ENCODE data around the gene SEL1L2. TPM values are rescaled to one million over a fixed set of nuclear protein-coding genes. Genes with fewer than 3 reads are reported as not detected.

The SEL1L2 gene
- total RNA-seq, 2 donors from 2014 or later: 0.28 TPM; not detected in 1

GRCh38 chr20:13810446-13810845, 180.0 kb downstream of the SEL1L2 start:
- intact Hi-C loops (cut with DNase I): no loop called here

GRCh38 chr20:13809855-13810254, 180.6 kb downstream of the SEL1L2 start:
- no peaks in the 10 kb centered on the region for H3K4me1 ChIP-seq (replicated peaks)

More at GRCh38 chr20:13810446-13810845, 180.0 kb downstream of the SEL1L2 start:
- Histone ChIP-seq H3K4me3 (no peak overlapping the region), H3K4me1 (replicated peaks) (no peaks in the 10 kb centered on the region), H3K9me3 (no peaks in the 10 kb centered on the region), H3K27me3 (replicated peaks; ENCODE audit: insufficient read depth) (no peaks in the 10 kb centered on the region), H3K27ac (no peak overlapping the region), H3K36me3 (peaks cover 0 to 14% of the 10 kb centered on the region in 2 donors)
- no peak for TF ChIP-seq POLR2AphosphoS5 (IDR thresholded peaks at IDR 0.05)
- TF ChIP-seq CTCF (IDR thresholded peaks at IDR 0.05): no peak
- no peak for TF ChIP-seq POLR2A (IDR thresholded peaks at IDR 0.05)
- no peak for DNase-seq (ENCODE audit: low spot score)

GRCh38 chr20:13809373-13809772, 181.0 kb downstream of the SEL1L2 start:
- H3K27me3 ChIP-seq (replicated peaks; ENCODE audit: insufficient read depth): no peaks in the 10 kb centered on the region
- H3K9me3 ChIP-seq: no peaks in the 10 kb centered on the region
- TF ChIP-seq CTCF (IDR thresholded peaks at IDR 0.05) (no peak), POLR2A (IDR thresholded peaks at IDR 0.05) (no peak), POLR2AphosphoS5 (IDR thresholded peaks at IDR 0.05) (no peak)
- H3K36me3 ChIP-seq: peaks cover 0 to 14% of the 10 kb centered on the region in 2 donors
- no peak overlapping the region for H3K4me3 ChIP-seq
- no peak for DNase-seq (ENCODE audit: low spot score)
- 73% methylated on average over 2 of the region's 2 CpGs for WGBS
- intact Hi-C loops (cut with DNase I): no loop called here
- H3K4me1 ChIP-seq (replicated peaks): no peaks in the 10 kb centered on the region
- H3K27ac ChIP-seq: no peak overlapping the region

More at GRCh38 chr20:13809855-13810254, 180.6 kb downstream of the SEL1L2 start:
- H3K27me3 ChIP-seq (replicated peaks; ENCODE audit: insufficient read depth): no peaks in the 10 kb centered on the region
- intact Hi-C loops (cut with DNase I): no loop called here
- H3K9me3 ChIP-seq: no peaks in the 10 kb centered on the region
- DNase-seq (ENCODE audit: low spot score): no peak
- WGBS: 90% methylated on average over 3 of the region's 3 CpGs
- no peak overlapping the region for H3K4me3 ChIP-seq
- no peak for TF ChIP-seq POLR2A (IDR thresholded peaks at IDR 0.05)
- TF ChIP-seq CTCF (IDR thresholded peaks at IDR 0.05): no peak
- no peak for TF ChIP-seq POLR2AphosphoS5 (IDR thresholded peaks at IDR 0.05)
- H3K36me3 ChIP-seq: peaks cover 0 to 14% of the 10 kb centered on the region in 2 donors
- no peak overlapping the region for H3K27ac ChIP-seq

GRCh38 chr20:13800728-13801134, 189.7 kb downstream of the SEL1L2 start:
- no peaks in the 10 kb centered on the region for H3K4me1 ChIP-seq (replicated peaks)
- H3K9me3 ChIP-seq: no peaks in the 10 kb centered on the region
- DNase-seq (ENCODE audit: low spot score): peak; percentile 92
- H3K4me3 ChIP-seq: no peak overlapping the region
- WGBS: under 1% methylated on average over 7 of the region's 7 CpGs
- H3K36me3 ChIP-seq: peaks cover 0 to 5% of the 10 kb centered on the region in 2 donors
- TF ChIP-seq POLR2AphosphoS5 (IDR thresholded peaks at IDR 0.05) (peak; percentile 82), POLR2A (IDR thresholded peaks at IDR 0.05) (no peak), CTCF (IDR thresholded peaks at IDR 0.05) (no peak)
- intact Hi-C loops (cut with DNase I): no loop called here
- peak overlapping the region in 1 of 2 donors; percentile 31 for H3K27ac ChIP-seq
- H3K27me3 ChIP-seq (replicated peaks; ENCODE audit: insufficient read depth): no peaks in the 10 kb centered on the region

GRCh38 chr20:13799974-13800373, 190.4 kb downstream of the SEL1L2 start:
- intact Hi-C loops (cut with DNase I): no loop called here
- H3K27ac ChIP-seq: peak overlapping the region; percentile 5 to 31
- TF ChIP-seq CTCF (IDR thresholded peaks at IDR 0.05) (no peak), POLR2AphosphoS5 (IDR thresholded peaks at IDR 0.05) (no peak), POLR2A (IDR thresholded peaks at IDR 0.05) (no peak)
- no peak for DNase-seq (ENCODE audit: low spot score)
- H3K9me3 ChIP-seq: no peaks in the 10 kb centered on the region
- no peaks in the 10 kb centered on the region for H3K27me3 ChIP-seq (replicated peaks; ENCODE audit: insufficient read depth)
- H3K36me3 ChIP-seq: peaks cover 0 to 5% of the 10 kb centered on the region in 2 donors
- H3K4me1 ChIP-seq (replicated peaks): no peaks in the 10 kb centered on the region
- 66% methylated on average over 2 of the region's 2 CpGs for WGBS
- H3K4me3 ChIP-seq: no peak overlapping the region
